Tibial nerve (tissue), 3 donors: ENCODE results near the gene UBE4A.

Source experiments
- POLR2A ChIP-seq, 2 donors: fragments of 450-650 bp; IDR thresholded peaks; one replicate each; pipeline ENCODE4 v1.6.1; 2017; ENCODE audit warnings: antibody characterized with exemption in 2 of 2, mild to moderate bottlenecking in 2 of 2, moderate library complexity in 2 of 2
- TF ChIP-seq, protein P1 (sequence below), 5 experiments: fragments of 200-600 bp in 3 of 5; fragments of 450-650 bp in 2 of 5; sonication (generic) in 3 of 5; IDR thresholded peaks; one replicate each; pipeline ENCODE4 v1.5.1; 2016 to 2019; ENCODE audit warnings: antibody characterized with exemption in 5 of 5, mild to moderate bottlenecking in 3 of 5, moderate library complexity in 2 of 5

DNA sequence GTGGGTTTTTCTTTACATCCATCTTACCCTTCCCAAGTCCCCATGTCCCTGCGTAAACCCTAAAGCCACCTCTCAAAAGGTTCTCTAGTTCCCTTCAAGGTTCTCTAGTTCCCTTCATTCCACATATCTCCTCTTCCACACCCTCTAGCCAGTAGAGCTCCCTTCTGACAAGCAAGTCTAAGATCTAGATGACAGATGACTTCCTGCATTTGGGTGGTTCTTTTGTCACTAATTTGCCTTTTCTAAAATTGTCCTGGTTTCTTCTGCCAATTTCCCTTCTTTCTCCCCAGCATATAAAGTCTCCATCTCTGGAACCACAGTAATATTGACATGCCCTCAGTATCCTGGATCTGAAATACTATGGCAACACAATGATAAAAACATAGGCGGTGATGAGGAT lies 47.1 kb upstream of the UBE4A start:
- TF ChIP-seq, protein P1, sequence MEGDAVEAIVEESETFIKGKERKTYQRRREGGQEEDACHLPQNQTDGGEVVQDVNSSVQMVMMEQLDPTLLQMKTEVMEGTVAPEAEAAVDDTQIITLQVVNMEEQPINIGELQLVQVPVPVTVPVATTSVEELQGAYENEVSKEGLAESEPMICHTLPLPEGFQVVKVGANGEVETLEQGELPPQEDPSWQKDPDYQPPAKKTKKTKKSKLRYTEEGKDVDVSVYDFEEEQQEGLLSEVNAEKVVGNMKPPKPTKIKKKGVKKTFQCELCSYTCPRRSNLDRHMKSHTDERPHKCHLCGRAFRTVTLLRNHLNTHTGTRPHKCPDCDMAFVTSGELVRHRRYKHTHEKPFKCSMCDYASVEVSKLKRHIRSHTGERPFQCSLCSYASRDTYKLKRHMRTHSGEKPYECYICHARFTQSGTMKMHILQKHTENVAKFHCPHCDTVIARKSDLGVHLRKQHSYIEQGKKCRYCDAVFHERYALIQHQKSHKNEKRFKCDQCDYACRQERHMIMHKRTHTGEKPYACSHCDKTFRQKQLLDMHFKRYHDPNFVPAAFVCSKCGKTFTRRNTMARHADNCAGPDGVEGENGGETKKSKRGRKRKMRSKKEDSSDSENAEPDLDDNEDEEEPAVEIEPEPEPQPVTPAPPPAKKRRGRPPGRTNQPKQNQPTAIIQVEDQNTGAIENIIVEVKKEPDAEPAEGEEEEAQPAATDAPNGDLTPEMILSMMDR (IDR thresholded peaks at IDR 0.05): no peak
- TF ChIP-seq POLR2A (IDR thresholded peaks at IDR 0.05): no peak
